ENCODE measurements around the gene KLB.

DNA sequence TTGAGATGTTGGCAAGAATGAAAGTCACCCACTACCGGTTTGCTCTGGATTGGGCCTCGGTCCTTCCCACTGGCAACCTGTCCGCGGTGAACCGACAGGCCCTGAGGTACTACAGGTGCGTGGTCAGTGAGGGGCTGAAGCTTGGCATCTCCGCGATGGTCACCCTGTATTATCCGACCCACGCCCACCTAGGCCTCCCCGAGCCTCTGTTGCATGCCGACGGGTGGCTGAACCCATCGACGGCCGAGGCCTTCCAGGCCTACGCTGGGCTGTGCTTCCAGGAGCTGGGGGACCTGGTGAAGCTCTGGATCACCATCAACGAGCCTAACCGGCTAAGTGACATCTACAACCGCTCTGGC is 39.7 kb downstream of the KLB start:
- no peak for TF ChIP-seq EZH2 (IDR thresholded peaks at IDR 0.05; ENCODE audit: low read depth)
- TF ChIP-seq, protein P1, sequence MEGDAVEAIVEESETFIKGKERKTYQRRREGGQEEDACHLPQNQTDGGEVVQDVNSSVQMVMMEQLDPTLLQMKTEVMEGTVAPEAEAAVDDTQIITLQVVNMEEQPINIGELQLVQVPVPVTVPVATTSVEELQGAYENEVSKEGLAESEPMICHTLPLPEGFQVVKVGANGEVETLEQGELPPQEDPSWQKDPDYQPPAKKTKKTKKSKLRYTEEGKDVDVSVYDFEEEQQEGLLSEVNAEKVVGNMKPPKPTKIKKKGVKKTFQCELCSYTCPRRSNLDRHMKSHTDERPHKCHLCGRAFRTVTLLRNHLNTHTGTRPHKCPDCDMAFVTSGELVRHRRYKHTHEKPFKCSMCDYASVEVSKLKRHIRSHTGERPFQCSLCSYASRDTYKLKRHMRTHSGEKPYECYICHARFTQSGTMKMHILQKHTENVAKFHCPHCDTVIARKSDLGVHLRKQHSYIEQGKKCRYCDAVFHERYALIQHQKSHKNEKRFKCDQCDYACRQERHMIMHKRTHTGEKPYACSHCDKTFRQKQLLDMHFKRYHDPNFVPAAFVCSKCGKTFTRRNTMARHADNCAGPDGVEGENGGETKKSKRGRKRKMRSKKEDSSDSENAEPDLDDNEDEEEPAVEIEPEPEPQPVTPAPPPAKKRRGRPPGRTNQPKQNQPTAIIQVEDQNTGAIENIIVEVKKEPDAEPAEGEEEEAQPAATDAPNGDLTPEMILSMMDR (conservative IDR thresholded peaks at IDR 0.05) = no peak

Data from PC-9 (cell line).